ENCODE data around the gene PPM1F.
"Not testable (repeated sequence)": the region's sequence is repeated elsewhere in the genome, so short reads cannot be mapped to it uniquely, and the experiment has no call there.

Gene PPM1F

DNA sequence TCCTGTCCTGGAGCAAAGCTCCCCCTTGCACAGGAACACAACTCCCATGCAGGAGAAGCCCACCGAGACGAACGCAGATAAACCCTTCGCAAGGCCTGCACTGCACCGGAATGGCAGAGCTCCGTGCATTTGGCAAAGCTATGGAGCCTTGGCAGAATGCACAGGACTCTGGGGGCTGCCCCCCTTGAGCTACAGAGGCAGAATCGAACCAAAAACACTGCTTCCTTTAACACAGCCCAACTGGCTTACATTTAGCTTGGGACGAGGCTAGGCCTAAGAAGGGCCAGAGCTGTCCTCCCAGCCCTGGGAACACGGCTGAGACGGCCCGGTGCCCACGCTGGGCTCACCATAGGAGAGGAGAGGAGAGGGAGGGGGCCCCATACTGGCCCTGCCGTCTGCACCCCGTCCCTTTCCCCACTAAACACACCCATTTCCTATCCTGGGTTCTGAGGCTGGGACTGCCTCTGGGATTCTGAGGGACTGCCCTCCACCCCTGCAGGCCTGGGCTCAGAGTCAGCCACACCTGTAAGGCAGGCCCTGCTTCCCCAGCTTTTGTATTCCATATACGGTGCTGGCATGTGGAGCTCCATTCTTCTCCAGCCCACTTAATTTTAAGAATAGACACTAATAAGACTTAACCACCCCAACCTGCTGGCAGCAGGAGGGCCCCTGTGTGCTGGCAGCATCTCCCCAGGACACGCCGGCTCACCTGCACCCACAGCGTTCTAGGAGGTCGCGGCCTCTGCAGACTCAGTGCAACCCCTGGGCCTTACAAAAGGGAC lies 32.9 kb downstream of the PPM1F start:
- DNase-seq (ENCODE audit: low read depth): no peak

DNA sequence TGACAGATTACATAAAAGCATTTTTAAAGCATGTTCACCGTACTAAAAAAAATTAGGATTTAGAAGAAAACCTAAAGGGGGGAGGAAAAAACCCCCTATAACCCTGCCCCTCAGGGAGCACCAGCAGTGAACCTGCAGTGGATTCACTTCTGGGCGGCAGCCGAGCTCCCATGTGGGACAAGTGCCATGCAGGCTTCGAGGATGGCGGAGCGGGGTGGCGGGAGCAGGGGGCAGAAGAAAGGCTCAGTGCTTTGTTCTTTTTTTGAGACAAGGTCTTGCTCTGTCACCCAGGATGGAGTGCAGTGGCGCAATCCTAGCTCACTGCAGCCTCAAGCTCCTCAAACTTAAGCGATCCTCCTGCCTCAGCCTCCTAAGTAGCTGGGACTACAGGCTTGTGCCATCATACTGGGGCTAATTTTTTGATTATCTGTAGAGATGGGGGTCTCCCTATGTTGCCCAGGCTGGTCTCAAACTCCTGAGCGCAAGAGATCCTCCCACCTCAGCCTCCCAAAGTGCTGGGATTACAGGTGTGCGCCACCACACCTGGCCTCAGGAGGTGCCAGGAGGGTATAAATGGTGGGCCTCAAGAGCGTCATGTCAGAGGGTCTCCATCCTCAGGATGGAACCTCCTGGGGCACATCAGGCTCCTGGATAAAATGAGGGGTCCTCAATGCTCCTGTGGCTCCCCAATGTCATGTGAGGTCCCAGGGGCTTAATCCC lies 34.0 kb downstream of the PPM1F start:
- DNase-seq (ENCODE audit: low read depth): no peak

DNA sequence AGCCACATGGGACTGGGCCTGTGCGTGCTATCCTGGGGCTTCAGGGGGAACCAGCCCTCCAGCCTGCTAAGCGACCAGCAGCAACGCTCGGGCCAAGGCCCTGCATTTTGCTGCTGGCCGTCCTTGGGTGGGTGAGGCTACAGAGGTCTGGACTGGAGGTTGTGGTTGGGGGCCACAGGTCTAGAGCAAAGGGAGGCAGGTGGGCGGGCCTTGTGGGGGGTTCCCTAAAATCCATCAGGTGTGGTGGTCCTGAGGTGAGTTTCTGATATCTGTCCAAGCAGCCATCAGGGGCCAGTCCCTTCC lies 34.7 kb downstream of the PPM1F start:
- DNase-seq (ENCODE audit: low read depth): no peak

DNA sequence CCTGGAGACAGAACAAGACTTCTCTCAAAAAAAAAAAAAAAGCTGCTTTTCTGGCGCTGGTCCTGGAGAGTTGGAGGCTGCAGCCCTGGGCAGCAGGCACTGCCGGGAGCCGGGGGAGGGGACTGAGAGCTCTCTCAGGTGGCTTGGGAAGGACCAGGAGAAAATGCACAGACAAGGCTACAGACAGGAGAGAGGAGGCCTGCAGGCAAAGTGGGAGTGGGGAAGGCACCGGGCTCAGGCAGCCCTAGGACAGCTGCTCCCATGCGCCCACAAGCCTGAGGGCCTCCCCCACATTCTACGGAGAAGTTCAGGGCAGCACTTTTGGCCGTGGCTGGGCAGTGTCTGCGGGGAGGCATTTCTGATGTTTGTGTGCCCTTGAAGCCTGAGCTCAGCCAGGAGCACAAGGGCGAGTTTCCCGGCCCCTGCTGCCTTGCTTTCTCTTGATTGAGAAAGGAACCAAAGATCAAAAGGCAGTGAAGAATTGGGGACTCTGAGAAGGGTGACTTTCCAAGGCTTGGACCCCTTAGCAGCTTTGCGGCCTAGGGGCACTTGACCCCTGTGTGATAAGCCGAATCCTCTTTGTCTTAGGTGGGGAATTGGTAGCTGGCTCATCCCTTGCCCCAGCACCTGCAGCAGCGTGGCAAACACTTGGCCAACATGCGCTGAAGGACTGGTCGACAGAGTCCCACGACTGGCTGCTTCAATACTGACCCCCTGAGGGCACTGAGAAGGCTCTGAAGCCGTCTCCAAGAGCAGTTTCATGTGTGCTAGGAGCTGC lies 35.3 kb downstream of the PPM1F start:
- no peak for DNase-seq (ENCODE audit: low read depth)

DNA sequence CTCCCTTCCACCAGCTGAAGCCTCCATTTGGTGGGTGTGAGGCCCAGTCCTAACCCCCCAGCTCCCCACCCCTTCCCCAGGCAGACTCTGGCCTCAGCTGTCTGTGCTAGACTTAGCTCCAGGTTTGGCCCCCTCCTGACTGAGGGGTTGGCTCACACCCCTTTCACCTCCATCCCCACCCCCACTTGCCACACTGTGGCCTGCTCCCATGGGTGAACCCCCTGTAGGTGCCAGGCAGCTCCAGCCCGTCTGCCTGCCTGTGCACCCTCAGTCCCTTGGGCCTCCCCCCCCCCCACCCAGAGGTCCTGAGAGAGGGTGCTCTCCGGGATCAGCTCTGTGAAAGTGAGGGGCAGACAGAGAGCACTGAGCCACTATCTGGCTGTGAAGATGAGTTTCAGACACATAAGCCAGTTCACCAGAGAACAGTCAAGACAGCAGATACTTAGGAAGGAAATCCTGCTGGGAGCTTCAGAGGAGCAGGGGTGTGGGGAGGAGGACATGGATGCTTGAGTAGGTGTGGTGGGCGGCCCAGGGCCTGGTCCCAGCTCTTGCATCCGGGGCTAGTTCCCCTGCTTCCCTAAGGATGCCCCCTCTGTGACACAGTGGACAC lies 36.2 kb downstream of the PPM1F start:
- DNase-seq (ENCODE audit: low read depth): no peak

DNA sequence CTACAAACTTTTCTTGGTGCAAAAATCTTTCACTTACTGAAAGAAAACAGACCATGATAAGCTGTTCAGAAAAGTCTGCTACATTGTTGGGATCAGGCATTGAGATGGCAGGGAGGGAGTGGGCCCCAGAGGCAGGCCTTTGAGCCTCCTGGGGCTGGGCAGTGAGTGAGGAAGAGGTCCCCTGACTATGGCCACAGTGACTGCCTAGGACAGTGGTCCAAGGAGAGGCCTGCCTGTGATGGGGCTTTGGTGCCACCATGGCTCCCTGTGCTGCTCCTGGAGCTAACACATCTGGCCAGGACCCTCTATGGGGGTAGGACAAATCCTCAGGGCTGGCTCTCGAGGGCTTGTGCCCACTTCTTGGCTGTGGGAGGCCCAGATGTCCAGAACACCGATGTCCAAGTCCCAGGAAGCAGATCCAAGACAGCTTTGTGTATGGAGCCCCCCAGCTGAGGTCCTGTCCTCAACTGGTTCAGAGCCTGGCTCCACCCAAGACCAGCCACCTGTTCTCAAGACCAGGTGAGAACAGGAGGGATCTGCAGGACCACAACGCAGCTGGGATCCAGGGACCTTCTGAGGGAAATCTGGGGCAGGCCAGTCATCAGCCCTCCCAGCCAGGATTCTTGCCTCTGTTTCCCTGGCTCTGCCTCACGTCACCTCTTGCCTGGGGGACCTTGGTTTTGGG lies 36.9 kb downstream of the PPM1F start:
- no peak for DNase-seq (ENCODE audit: low read depth)

DNA sequence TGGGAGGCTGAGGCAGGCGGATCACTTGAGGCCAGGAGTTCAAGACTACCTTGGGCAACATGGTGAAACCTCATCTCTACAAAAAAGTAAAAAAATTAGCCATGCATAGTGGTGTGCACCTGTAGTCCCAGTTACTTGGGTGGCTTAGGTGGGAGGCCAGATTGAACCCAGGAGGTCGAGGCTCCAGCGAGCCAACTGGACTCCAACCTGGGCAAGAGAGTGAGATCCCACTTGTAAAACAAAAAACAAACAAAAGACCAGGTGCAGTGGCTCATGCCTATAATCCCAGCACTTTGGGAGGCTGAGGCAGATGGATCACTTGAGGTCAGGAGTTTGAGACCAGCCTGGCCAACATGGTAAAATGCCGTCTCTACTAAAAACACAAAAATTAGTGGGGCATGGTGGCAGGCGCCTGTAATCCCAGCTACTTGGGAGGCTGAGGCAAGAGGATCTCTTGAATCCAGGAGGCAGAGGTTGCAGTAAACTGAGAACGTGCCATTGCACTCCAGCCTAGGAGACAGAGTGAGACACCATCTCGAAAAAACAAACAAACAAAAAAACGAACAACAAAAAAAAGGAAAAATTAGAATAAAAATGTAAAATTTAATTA lies 38.5 kb downstream of the PPM1F start:
- not testable (repeated sequence) for DNase-seq (ENCODE audit: low read depth)

DNA sequence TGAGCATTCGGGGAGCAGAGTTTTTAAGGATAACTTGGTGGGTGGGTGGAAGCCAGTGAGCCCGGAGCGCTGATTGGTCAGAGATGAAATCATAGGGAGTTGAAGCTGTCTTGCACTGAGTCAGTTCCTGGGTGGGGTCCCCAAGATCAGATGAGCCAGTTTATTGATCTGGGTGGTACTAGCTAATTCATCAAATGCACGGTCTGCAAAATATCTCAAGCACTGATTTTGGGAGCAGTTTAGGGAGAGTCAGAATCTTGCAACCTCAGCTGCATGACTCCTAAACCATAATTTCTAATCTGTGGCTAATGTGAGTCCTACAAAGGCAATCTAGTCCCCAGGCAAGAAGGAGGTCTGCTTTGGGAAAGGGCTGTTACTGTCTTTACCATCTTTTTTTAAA lies 42.3 kb downstream of the PPM1F start:
- DNase-seq (ENCODE audit: low read depth): not testable (repeated sequence)

DNA sequence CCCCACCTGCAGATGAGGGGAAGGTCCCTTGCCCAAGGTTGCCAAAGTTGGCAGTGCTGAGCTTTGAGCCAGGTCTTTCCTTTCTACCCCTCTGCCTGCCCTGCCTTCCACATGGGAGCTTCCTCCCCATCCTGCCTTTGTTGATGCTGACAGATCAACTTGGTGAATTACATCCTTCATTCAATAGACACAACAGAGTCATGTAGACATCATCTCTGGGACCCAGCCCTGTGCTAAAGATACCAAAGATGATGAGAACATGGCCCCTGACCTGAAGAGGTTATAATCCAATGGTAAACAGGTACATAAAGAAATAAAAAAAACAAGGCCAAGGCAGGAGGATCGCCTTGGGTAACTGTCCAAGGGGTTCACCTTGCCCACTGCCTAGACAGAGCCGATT lies 42.8 kb downstream of the PPM1F start:
- no peak for DNase-seq (ENCODE audit: low read depth)

DNA sequence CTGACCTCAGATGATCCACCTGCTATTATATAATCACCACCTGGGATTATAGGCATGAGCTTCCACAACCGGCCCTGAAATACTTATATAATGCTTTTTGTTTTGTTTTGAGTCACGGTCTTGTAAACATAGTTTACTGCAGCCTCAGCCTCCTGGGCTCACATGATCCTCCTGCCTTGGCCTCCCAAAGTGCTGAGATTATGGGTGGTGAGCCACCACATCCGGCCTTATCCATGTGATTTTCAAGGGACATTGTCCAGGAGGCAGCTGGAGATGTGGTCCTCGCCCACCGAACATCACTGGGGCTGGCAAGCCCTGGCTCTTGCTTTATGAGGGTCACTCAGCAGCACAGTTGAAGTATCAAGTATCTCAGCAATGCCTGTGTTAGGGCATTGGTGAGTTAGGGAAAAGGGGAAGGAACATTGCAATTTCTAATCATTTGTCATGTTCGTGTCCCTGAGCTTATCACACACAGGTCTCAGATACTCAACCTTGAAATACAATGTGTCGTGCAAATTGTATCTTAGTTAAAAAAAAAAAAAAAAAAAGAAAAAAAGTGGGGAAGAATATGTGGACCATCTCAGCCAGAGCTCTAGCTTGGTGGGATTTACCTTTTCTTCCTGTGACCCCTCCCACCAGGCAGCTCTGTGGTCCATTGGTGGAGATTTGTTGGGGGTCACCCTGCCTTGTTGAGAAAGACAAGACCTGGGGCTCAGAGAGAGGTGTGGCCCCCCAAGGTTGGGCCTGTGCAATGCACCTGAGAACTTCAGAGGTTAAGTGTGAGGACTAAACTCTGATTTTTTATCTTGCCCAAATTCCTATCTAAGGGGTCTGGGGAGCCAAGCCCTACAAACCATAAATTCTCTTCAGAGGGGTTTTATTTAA lies 44.8 kb downstream of the PPM1F start:
- no peak for DNase-seq (ENCODE audit: low read depth)

DNA sequence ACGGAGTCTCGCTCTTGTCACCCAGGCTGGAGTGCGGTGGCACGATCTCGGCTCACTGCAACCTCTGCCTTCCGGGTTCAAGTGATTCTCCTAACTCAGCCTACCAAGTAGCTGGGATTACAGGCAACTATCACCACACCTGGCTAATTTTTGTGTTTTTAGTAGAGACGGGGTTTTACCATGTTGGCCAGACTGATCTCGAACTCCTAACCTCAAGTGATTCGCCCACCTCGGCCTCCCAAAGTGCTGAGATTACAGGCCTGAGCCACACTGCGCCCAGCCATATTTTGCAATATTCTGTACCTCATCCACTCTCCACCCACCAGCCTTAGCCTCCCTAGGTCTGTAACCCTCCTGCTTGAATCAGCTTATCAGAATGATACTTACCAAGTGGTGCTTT lies 47.4 kb downstream of the PPM1F start:
- DNase-seq (ENCODE audit: low read depth): not testable (repeated sequence)

DNA sequence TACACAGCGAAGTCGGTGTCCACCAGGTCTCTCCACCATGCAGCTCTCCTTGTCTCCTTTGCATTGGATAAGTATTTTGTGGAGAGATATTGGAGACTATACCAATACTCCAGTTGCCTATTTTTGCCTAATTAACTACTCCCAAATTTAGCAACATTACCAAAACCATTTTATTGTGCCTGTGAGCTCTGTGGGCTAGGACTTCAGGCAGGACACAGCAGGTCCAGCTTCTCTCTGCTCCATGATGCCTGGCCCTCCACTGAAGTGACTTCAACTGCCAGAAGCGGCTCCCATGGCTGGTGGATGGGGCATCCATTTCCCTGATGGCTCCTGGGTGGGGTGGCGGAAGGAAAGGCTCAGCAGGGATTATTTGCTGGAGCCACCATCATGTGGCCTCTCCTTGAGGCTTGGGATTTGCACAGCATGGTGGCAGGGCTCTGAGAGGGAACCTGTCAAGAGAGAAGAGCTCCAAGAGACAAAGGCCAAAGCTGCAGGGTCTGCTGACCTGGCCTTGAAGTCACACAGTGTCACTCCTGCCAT lies 48.3 kb downstream of the PPM1F start:
- no peak for DNase-seq (ENCODE audit: low read depth)

DNA sequence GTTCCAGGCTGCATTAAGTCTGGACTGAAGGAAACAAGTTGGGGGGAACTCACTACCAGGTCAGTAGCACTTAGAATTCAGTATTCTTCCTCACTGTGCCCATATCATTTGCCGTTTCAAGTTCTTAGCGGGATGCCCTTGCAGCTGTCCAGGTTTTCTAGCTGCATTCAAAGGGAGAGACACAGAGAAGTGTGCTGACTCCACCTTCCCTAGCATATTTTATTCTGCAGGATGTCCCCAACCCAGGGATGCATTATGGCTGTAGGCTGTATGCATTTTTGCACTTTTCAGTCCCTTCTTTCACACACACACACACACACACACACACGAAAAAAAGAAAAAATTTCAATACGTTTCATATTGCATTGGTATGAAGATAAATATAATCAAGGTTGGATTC lies 49.4 kb downstream of the PPM1F start:
- DNase-seq (ENCODE audit: low read depth): no peak

DNA sequence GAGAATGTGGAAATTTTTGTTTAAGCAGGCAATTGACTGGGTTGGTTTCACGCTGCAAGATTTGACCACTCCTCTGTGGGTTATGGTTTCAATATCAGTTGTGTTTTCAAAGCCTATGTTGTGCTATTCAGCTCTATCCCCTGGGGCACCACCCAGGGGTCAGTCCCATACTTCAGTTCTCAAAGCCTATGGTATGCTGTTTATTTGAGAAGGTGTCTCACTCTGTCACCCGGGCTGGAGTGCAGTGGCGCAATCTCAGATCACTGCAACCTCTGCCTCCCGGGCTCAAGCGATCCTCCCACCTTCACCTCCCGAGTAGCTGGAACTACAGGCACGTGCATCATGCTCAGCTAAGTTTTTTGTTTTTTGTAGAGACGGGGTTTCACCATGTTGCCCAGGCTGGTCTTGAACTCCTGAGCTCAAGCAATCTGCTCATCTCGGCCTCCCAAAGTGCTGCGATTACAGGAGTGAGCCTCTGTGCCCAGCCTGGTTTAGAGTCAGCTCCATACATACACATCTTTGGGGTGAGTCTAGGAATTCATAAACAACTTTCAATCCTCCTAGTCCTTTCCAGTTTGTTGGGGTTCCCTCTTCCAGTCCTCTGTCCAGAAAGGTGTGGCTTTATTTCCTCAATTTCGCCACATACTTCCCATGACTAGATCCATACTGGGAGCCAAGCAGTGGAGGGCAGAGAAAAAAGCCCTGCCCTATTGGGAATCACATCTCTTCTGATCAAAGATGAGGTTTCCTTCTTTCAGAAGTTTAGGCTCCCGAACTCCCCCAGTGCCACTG lies 50.2 kb downstream of the PPM1F start:
- no peak for DNase-seq (ENCODE audit: low read depth)

DNA sequence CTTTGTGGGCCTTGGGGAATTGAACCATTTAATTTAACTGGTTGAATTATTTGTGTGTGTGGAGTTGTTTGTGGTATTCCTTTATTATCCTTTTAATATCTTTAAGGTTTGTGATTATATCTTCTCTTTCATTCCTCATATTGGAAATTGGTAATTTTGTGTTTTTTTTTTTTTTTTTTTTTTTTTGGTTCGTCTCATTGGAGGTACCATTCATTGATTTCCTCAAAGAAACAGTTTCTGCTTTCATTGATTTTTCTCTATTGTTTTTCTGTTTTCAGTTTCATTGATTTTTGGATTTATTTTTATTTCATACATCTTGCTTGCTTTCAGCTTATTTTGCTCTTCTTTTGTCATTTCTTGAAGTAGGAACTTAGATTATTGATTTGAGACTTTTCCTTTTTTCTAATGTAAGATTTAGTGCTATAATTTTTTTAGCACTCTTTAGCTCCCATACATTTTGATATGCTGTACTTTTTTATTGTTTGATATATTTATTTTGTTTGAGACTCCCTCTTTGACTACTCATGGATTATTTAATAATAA lies 54.2 kb downstream of the PPM1F start:
- DNase-seq (ENCODE audit: low read depth): no peak

DNA sequence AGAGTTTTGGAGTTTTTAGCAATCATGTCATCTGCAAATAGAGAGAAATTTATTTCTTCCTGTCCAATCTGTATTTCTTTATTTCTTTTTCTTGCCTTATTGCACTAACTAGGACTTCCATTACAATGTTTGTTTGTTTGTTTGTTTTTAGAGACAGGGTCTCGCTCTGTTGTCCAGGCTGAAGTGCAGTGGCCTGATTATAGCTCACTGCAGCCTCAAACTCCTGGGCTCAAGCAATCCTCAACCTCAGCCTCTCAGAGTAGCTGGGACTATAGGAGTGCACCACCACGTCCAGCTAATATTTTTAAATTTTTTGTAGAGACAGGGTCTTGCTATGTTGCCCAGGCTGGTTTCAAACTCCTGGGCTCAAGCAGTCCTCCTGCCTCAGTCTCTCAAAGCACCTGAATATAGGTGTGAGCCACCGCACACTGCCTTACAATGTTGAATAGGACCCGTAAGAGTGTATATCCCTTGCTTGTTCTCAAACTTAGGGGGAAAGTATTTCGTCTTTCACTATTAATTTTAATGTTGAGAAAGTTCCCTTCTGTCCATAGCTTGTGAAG lies 55.6 kb downstream of the PPM1F start:
- DNase-seq (ENCODE audit: low read depth): no peak

DNA sequence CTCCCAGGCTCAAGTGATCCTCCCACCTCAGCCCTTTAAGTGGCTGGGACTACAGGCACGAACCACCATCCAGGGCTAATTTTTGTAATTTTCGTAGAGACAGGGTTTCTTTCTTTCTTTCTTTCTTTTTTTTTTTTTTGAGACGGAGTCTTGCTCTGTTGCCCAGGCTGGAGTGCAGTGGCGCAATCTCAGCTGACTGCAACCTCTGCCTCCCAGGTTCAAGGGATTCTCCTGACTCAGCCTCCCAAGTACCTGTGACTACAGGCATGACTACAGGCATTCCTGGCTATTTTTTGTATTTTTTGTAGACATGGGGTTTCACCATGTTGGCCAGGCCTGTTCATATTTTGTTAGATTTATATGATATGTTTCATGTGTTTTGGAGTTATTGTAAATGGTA lies 56.4 kb downstream of the PPM1F start:
- DNase-seq (ENCODE audit: low read depth): not testable (repeated sequence)

DNA sequence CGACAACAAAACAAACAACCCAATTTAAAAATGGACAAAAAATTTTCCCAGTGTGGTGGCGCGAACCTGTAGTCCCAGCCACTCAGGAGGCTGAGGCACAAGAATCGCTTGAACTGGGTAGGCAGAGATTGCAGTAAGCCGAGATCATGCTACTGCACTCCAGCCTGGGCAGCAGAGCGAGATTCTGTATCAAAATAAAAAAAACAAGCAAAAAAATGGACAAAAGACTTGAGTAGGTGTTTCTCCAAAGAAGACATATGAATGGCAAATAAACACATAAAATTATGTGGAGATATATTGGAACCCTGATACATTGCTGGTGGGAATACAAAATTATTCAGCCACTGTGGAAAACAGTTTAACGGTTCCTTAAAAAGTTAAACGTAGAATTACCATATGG lies 57.8 kb downstream of the PPM1F start:
- no peak for DNase-seq (ENCODE audit: low read depth)

All from iris pigment epithelial cell (primary cell).